ENCODE data around the gene PLAAT1.

PLAAT1 gene

DNA sequence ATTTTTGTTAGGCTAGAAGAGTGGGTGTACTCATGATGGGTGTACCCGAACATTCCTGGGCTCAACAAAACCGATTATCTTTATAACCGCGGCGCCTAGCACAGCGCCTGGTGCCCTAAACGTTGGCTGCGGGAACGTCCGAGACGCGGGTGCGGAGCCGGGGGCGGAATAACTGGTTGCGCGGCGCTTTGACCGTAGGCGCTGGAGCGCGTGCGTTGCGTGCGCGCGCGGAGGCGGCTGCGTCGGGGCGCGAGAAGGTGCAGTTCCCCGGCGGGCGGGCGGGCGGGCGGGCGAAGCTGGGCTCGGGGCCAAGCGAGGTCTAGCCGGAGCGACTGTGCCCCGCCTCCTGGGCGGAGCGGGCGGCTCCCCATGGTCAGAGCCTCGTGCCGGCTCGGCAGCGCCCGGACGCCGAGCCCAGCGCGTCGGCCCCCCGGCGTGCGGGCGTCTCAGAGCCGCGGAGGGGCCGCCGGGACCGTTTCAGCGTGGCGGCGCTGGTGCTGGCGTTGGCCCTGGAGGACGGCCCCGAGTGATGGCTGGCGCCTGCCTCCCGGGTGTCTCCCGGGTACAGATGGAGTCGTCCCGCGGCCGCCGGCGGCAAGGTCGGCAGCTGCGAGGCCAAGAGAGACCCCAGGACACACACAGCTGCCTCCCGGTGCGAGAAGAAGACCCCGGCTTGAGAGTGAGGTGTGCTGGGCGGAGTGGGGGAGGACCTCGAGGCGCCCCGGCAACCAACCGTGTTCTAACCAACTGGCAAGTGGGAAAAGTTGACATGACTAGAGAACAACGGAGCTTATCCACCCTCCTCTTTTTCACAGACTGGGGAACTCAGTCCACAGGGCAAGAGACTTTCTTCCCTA is at the start of gene PLAAT1:
Gene PLAAT1, plus strand, starts transcription at position 373 of the 857 bp plus-strand sequence. CDS start 14,429 bp downstream, outside the sequence.
- DNase-seq (ENCODE audit: low spot score), result peak; percentile 97

DNA sequence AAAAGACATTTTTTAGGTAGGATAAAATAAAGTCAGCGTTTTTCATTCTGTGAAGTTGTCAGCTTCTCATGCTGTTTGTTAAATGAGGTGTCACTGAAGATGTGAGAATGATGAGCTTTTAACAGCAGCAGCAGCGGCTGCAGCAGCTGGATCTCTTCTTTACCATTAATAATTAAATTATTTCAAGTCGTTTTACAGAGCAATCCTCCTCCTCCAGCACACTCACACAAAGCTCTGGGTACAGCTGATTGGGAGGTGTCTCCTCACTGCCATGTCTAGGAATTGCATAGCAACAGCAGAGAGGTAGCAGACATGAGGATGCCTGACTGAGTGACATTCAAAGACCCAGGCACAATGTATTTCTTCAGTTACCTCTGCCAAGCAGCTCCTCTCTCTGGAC is 46.7 kb upstream of the PLAAT1 start:
- DNase-seq (ENCODE audit: low spot score), result no peak

DNA sequence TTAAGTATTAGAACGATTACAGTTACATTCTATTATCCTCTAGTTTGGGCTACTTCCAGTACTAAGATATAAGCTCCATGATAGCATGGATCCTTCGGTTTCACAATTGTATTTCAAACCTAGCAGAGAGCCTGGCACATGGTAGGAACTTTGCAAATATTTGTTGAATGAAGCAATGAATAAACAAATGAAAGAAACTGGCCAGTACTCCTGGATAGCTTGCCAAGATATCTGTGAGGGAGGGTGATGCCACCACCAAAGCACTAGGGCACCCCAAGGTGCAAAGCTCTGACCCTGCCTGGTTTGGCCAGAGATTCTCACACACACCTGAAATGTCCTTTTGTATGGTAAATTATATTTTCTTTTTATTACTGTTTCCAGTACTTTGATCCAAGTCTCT is 44.3 kb upstream of the PLAAT1 start:
- DNase-seq (ENCODE audit: low spot score), result no peak

DNA sequence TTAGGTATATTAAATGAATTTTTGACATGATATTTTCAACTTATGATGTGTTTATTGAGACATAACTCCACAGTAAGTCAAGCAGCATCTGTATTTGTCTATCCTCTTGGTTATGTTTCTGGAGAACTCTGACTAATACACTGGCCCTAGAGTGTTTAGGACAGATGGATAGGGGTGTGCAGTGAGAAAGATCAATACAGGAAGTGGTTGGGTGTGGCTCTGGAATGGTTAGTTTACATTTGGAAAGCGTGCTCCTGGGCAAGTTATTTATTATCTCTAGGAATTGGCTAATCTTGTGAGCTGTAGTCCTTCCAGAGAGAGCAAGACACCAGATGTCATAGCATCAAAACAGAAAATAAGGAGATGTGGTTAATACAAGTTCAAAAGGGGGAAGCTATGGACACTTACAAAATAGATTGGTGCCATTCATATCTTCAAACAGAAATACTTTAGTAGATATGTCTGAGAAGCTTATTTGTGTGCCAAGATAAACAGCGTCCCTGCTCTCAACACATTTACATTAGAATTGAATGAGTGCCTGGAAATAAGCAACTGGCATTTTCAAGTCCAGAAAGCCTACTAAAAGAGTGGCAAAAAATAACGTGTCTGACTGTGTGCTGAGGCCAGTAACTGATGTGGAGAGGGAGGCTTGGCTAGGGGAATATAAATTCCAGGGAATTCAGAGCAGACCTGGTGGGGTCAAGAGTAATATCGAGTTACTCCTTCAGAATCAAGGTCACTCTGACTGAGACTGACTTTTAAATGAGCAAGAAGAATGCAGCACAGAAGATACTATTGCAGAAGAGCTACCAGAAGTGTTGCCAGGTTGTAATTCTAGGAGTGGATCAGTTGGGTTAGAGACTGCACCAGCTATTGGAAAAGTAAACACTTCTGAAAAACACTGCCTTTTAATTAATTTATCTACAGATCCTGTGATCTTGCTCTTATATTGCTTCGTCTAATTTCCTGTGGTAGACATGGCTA is 33.4 kb upstream of the PLAAT1 start:
- no peak for DNase-seq (ENCODE audit: low spot score)

DNA sequence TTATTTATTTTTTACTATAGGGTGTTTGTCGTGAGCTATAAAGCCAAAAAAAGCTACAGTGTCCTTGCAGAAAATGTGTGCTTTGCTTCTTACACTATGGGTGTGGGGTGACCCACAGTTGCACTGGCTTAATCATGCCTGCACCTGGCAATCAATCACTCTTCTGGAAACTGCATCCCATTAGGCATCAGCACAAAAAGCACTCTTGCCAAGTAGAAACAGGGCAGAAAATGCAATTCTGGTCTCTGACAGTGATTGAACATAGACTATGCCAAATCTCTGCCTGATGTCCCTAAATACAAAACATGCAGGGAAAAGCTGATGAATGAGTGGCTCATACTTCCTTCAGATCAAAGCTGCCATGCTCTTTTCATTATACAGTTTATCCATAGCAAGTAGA is 30.4 kb upstream of the PLAAT1 start:
- no peak for DNase-seq (ENCODE audit: low spot score)

DNA sequence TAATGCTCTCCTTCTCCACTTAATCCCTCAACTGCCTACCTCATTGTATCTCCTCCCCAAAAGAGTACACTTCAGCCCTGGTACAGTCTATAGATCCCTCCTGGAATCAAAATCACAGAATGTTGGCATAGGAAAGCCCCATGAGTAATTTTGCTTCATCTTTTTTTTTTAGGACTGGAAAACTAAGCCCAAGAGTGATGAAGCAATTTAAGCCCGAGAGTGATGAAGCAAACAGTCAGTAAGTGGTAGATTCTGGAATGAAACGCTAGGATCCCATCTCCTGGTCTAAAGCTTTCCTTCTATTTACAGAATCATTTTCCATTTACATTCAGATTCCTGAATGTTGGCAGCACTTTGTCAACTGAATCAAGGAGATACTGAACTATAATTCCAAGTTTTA is 29.8 kb upstream of the PLAAT1 start:
- DNase-seq (ENCODE audit: low spot score), result no peak

DNA sequence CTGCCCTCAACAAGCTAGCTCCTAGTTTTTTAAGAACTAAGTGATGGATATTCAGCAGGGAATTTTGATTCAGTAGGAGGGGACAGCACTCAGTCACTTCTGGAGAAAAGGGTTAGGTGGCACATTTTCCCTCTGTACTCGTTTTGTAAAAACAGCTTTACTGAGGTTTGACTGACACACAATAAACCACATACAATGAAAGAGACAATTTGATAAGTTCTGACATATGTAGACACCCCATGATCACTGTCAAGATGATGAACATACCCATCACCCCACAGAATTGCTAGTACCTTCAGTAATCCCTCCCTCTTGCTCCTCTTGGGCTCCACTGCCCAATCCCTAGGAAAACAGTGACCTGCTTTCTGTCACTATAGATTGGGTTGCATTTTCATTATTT is 29.0 kb upstream of the PLAAT1 start:
- no peak for DNase-seq (ENCODE audit: low spot score)

DNA sequence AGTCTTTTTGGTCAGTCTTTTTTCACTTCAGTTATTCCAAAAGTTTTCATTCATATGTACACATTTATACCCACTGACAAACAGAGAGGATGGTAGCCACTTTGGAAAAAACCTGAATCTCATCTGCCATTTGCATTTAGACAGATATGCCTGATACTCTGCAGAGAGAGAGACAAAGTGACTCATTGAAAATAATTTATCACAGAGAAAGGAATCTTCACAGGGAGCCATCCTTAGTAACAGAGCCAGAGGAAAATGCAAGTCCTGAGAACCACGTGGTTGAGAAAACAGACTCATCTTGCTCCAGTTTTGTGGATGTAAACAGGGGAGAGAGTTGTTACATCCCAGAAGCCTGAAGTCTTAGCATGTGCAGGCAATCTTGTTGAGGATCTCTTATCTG is 28.2 kb upstream of the PLAAT1 start:
- no peak for DNase-seq (ENCODE audit: low spot score)

DNA sequence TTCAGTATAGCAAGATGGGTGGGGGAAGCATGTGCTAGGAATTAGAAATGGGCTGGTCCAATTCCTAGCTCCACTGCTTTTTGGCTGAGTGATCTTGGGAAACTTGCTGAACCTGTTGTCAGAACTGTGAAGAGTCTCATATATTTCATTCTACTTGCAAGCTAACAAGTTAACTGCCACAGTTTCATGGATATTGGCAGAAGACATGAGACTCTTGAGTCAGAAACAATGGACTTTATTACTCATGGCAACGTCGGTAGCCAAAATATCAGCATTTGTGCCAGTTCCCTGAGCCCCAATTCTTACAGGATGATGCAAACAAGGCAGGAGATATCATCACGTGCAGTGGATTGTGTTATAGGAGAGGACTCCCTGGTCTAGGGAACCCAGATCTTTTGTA is 26.6 kb upstream of the PLAAT1 start:
- DNase-seq (ENCODE audit: low spot score), result peak; percentile 37

DNA sequence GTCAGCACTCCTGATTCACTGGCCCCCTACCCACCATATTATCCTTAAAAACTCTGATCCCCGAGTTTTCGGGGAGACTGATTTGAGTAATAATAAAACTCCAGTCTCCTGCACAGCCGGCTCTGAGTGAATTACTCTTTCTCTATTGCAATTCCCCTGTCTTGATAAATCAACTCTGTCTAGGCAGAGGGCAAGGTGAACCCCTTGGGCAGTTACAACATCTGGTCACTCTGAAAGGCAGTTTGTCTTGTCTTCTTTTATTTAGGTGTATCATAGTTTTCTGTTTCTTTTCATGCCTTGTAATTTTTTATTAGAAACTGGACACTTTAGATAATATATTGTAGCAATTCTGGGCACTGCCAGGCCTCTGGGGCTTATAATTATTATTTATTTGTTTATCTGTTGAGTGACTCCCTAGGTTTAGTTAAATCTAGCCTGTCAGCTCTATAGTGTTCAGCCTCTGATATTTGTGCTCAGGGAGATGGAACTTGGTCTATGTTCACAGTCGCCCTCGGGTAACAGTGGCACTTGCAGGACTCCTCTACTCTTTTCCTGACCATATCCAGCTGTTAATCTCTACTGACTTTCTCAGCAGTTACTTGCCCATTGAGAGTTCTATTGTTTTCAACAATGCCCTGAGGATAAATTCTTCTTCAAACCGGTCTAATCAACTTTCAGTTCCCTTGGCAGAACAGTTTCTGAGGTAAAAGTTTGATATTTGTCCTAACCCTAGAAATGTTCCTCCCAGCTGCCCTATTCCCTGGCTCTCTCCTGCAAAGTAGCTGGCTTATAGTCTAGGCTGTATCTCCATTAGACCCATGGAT is 15.5 kb upstream of the PLAAT1 start:
- DNase-seq (ENCODE audit: low spot score), result no peak

DNA sequence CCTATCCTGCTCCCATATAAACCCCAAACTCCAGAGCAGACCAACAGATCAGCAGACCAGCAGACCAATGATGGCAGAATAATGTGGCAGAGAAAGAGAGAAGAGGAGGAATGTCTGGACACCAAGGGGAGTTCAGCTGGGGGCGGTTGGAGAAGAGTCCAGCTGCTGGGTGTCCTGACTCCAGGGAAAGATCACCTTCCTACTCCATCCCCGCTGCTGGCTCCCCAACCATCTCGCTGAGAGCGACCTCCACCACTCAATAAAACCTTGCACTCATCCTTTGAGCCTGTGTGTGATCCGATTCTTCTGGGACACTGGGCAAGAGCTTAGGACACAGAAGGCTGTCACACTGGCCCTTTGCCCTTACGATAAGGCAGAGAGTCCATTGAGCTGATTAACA is 12.8 kb upstream of the PLAAT1 start:
- DNase-seq (ENCODE audit: low spot score), result no peak

DNA sequence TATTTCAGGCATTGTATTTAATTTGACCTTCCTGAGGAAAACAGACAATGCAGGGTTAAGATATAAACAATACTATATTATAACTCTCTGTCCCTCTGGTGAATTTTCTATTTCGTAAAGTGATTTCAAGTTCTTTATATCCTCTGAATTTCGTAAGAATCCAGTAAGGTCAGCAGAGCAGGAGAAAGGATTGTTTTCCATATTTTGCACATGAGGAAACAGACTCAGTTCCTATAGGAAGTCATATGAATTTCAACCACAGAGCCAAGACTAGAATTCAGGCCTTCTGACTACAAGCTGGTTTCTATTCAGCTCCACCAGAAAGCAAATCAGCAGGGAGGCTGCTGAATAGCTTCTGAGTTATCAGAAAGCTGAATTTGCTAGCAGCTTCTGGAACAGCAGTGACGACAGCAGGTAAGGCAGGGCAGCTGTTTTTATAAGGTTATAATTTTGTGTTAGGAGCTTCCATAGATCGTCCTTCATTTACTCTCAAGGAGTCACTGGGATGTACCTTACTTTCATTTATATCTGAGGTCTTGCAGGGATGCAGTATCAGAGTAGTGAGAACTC is 11.1 kb upstream of the PLAAT1 start:
- DNase-seq (ENCODE audit: low spot score), result no peak

DNA sequence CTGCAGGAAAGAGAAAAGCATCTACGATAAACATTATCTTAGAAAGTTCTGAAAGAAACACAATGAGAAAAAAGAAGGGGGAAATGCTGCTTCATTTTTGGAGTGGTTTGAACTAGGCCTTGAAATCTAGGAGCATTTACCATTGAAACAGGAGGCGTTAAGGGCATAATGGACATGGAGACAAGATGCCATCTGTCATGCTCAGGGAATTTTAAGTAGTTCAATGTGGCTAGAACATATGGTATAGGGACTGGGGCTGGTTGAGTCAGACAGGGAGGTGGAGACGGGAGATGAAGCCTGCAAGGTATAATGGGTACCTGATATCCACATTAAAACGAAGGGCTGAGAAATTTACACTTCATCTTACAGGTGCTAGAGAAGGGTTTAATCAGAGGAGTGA is 10.4 kb upstream of the PLAAT1 start:
- DNase-seq (ENCODE audit: low spot score), result no peak

DNA sequence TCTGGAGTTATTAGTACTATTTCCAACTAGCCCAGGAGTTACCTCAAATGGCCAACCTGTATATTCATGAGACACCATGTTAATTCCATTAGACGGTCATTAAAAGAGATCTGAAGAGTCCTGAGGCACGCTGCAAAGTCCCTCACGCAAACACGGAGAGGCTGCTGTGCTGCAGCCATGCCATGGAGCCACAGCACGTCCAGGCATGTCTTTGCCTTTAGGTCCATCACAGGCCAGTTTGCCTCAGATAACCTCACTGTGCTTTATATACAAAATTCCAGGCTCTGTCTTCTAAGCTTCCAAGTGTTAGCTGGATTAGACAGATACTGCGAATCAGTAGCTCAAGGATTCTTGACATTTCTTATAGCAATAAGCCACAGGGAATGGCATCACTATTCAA is 9.8 kb upstream of the PLAAT1 start:
- no peak for DNase-seq (ENCODE audit: low spot score)

DNA sequence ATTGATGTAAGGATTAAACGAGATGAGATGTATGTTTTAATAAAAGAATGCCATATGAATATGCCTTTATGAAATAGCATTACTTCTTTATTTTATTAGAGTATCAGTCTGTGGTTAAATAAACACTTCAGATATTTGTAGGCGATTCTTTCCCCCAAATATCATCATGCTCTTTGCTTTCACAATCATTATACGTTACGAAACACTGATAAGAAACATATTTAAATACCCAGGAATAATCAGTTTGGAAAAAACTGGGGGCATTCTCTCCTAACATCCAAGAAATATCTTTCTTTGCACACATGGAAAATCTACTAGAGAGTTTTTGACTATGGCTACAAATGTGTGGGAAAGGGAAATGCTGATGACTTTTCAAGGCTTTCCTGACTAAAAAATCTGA is 4.4 kb upstream of the PLAAT1 start:
- no peak for DNase-seq (ENCODE audit: low spot score)

DNA sequence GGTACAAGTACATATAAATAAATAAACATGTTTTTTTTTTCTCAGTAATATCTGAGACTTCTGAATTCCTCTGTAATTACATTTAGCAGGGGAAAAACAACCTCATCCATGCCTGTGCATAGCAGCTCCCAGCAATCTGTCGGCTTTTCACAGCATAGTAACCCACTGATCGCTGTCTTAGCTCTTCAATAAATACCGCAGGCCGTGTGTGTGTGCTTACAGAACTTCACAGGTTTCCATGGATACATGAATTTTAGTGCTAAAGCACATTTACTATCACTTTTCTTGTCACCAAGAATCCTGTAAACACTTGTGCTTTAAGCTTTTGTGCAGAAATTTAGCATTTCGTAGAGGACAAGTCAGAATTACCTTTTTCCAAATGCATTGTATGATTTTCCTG is 4.0 kb upstream of the PLAAT1 start:
- DNase-seq (ENCODE audit: low spot score), result no peak

DNA sequence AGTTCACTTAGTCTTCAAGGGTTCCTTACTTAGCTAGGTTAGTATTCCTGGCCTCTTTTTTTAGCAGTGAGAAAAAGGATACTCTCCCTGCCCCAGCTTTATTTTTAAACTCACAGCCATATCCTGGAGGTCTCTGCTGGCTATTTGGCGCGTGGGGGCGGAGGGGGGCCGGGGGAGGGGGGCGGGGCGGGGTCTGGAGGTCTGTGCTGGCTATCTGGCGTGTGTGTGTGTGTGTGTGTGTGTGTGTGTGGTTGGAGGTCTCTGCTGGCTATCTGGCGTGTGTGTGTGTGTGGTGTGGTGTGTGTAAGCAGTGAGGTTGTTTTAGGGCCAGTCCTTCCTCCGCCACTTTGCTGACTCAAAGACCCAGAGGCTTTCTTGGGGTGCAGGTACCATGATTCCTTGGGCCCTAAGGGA is 579 bp upstream of the PLAAT1 start:
- peak; percentile 38 for DNase-seq (ENCODE audit: low spot score)

DNA sequence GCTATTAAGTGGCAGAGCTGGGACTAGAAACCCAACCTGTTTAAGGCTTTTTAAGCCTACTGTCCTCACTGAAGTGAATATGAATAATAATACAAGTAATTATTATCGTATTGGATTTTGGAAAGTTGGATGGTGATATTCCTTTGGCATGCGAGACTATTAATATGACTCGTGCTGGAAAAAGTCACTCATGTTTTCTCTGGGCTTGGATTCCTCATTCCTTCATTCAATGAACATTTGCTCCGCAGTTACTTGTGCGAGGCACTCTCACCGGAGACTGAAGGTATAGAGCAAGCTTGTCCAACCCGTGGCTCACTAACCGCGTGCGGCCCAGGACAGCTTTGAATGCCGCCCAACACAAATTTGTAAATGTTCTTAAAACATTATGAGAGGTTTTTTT is 694 bp downstream of the PLAAT1 start:
- no peak for DNase-seq (ENCODE audit: low spot score)

DNA sequence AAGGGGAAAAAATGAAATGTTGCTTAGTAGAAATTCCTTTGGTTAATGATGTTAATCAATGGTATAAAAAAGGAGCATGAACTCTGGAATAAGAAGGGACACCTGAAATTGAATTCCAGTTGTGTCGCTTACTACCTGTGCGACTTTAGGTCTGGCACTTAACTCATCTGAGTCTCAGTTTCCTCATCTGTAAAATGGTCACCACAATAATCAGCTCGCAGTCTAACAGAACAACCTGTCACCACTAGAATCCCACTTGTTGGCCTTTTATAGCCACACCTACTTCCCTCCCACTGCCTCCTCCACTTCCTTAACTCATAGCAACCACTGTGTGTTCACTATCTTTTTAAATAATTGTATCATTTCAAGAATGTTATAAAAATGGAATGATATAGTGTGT is 2.5 kb downstream of the PLAAT1 start:
- no peak for DNase-seq (ENCODE audit: low spot score)

DNA sequence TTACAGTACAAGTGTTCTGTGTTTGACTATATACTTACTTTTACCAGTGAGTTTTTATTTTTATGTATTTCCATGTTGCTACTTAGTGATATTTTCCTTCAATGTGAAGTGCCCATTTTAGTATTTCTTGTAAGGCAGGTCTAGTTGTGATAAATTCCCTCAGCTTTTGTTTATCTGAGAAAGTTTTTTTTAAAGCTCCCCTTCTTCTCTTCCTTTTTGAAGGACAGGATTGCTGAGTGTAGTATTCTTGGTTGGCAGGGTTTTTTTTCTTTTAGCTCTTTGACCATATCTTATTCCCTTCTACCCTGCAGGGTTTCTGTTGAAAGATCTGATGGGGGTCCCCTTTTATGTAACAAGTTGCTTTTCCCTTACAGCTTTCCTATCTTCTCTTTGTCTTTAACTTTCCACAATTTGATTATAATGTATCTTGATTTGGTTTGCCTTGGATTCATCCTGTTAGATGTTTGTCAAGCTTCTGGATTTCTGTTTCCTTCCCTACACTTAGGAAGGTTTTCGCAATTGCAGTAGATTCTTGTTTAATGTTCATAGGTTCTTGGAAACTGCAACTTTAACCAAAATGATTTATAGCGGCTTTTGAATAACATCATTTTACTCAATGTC is 7.9 kb downstream of the PLAAT1 start:
- DNase-seq (ENCODE audit: low spot score), result no peak

DNA sequence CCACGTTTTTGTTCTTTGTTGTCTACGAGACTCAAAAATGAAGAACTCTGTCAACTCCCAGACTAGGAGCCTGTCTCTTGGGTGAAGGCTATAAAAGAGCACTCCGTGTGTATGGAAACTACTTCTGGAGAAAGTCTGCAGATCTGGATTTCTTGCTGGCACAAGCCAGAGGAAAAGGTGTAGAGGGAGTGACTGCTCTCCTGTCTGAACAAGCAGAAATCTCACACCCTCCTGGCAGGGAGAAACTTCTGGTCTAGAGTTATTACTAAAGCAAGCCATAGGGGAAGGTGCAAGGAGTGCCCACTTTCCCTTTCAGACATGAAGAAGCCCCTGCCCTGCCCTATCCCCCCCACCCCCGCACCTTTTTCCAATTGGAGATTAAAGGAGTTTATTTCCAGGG is 9.5 kb downstream of the PLAAT1 start:
- no peak for DNase-seq (ENCODE audit: low spot score)
